ENCODE data around the gene GPR179. TPM values are rescaled to one million over a fixed set of nuclear protein-coding genes. Genes with fewer than 3 reads are reported as not detected.

Gene GPR179
- total RNA-seq, 1 experiment from 2014 or later = 0.17 TPM

DNA sequence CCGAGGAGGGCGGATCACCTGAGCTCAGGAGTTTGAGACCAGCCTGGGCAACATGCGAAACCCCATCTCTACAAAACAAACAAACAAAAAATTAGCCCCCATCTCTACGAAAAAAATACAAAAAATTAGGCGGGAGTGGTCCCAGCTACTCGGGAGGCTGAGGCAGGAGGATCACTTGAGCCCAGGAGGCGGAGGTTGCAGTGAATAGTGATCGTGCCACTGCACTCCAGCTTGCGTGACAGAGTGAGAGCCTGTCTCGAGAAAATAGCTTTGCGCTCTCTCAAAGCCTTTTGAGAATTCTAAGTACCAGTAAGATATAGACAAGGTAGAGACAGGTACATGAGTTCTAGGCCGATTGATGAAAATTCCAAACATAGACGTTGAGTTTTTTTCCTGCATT is 9.9 kb upstream of the GPR179 start:
- no peak for TF ChIP-seq CBX3 (IDR thresholded peaks at IDR 0.05; ENCODE audit: low read depth)
- TF ChIP-seq JUND (IDR thresholded peaks at IDR 0.05) = no peak
- TF ChIP-seq, protein P1, sequence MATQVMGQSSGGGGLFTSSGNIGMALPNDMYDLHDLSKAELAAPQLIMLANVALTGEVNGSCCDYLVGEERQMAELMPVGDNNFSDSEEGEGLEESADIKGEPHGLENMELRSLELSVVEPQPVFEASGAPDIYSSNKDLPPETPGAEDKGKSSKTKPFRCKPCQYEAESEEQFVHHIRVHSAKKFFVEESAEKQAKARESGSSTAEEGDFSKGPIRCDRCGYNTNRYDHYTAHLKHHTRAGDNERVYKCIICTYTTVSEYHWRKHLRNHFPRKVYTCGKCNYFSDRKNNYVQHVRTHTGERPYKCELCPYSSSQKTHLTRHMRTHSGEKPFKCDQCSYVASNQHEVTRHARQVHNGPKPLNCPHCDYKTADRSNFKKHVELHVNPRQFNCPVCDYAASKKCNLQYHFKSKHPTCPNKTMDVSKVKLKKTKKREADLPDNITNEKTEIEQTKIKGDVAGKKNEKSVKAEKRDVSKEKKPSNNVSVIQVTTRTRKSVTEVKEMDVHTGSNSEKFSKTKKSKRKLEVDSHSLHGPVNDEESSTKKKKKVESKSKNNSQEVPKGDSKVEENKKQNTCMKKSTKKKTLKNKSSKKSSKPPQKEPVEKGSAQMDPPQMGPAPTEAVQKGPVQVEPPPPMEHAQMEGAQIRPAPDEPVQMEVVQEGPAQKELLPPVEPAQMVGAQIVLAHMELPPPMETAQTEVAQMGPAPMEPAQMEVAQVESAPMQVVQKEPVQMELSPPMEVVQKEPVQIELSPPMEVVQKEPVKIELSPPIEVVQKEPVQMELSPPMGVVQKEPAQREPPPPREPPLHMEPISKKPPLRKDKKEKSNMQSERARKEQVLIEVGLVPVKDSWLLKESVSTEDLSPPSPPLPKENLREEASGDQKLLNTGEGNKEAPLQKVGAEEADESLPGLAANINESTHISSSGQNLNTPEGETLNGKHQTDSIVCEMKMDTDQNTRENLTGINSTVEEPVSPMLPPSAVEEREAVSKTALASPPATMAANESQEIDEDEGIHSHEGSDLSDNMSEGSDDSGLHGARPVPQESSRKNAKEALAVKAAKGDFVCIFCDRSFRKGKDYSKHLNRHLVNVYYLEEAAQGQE (IDR thresholded peaks at IDR 0.05; ENCODE audit: low read depth) = no peak
- TF ChIP-seq SRF (IDR thresholded peaks at IDR 0.05; ENCODE audit: low read depth) = no peak
- no peak for TF ChIP-seq CEBPB (IDR thresholded peaks at IDR 0.05; ENCODE audit: low read depth)
- TF ChIP-seq EZH2phosphoT487 (IDR thresholded peaks at IDR 0.05; ENCODE audit: borderline replicate concordance) = no peak
- TF ChIP-seq ZNF274 (IDR thresholded peaks at IDR 0.05; ENCODE audit: low read depth, low read length) = no peak
- TF ChIP-seq, protein P2, sequence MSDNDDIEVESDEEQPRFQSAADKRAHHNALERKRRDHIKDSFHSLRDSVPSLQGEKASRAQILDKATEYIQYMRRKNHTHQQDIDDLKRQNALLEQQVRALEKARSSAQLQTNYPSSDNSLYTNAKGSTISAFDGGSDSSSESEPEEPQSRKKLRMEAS (IDR thresholded peaks at IDR 0.05) = no peak
- TF ChIP-seq SIN3A (IDR thresholded peaks at IDR 0.05; ENCODE audit: low read depth) = no peak
- TF ChIP-seq ELF1 (IDR thresholded peaks at IDR 0.05; ENCODE audit: borderline replicate concordance, low read depth) = no peak
- no peak for TF ChIP-seq EGR1 (IDR thresholded peaks at IDR 0.05; ENCODE audit: low read depth)
- TF ChIP-seq FOSL1 (IDR thresholded peaks at IDR 0.05; ENCODE audit: low read depth) = no peak
- TF ChIP-seq TCF7L2 (IDR thresholded peaks at IDR 0.05; ENCODE audit: borderline replicate concordance, extremely low read depth, insufficient read depth, insufficient read length) = no peak
- TF ChIP-seq YY1 (IDR thresholded peaks at IDR 0.05; ENCODE audit: extremely low read depth, insufficient replicate concordance, low read depth, low read length) = no peak
- no peak for TF ChIP-seq ZFX (IDR thresholded peaks at IDR 0.05)
- no peak for TF ChIP-seq EZH2 (IDR thresholded peaks at IDR 0.05)
- no peak for TF ChIP-seq POLR2A (IDR thresholded peaks at IDR 0.05; ENCODE audit: borderline replicate concordance, extremely low read depth, insufficient read depth, insufficient read length)
- no peak for TF ChIP-seq SP1 (IDR thresholded peaks at IDR 0.05; ENCODE audit: low read depth)
- TF ChIP-seq, protein P3, sequence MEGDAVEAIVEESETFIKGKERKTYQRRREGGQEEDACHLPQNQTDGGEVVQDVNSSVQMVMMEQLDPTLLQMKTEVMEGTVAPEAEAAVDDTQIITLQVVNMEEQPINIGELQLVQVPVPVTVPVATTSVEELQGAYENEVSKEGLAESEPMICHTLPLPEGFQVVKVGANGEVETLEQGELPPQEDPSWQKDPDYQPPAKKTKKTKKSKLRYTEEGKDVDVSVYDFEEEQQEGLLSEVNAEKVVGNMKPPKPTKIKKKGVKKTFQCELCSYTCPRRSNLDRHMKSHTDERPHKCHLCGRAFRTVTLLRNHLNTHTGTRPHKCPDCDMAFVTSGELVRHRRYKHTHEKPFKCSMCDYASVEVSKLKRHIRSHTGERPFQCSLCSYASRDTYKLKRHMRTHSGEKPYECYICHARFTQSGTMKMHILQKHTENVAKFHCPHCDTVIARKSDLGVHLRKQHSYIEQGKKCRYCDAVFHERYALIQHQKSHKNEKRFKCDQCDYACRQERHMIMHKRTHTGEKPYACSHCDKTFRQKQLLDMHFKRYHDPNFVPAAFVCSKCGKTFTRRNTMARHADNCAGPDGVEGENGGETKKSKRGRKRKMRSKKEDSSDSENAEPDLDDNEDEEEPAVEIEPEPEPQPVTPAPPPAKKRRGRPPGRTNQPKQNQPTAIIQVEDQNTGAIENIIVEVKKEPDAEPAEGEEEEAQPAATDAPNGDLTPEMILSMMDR (IDR thresholded peaks at IDR 0.05 in 2 of 3, conservative IDR thresholded peaks at IDR 0.05 in 1 of 3; ENCODE audit: borderline replicate concordance in 1 of 3, insufficient read depth in 1 of 3, low read depth in 2 of 3, low read length in 2 of 3) = no peak
- no peak for ATAC-seq
- Histone ChIP-seq H3K4me3 (replicated peaks in 1 of 2; ENCODE audit: low read depth in 1 of 2, low read length in 2 of 2) (no peak overlapping the region), H3K9me2 (ENCODE audit: insufficient read depth) (no peaks in the 10 kb centered on the region), H3K36me3 (ENCODE audit: control insufficient read depth in 1 of 2, insufficient read depth in 2 of 2, low read length in 2 of 2) (no peaks in the 10 kb centered on the region), H3K4me2 (ENCODE audit: low read length) (peak overlapping the region; percentile 73), H3K9me3 (ENCODE audit: control insufficient read depth in 1 of 2, insufficient read depth in 1 of 2, low read depth in 1 of 2, low read length in 2 of 2) (no peaks in the 10 kb centered on the region), H3K27ac (ENCODE audit: low read depth, low read length) (no peak overlapping the region), H3K27me3 (ENCODE audit: insufficient read depth, low read length) (no peaks in the 10 kb centered on the region), H4K20me1 (ENCODE audit: insufficient read depth) (0 out of 2 replicates have a peak, but pooled peaks cover 3% of the 10 kb centered on the region), H2AFZ (ENCODE audit: low read depth, low read length, poor library complexity, severe bottlenecking) (no peak overlapping the region), H3K4me1 (ENCODE audit: control insufficient read depth in 1 of 2, insufficient read depth in 2 of 2, low read length in 2 of 2) (peaks cover 4 to 32% of the 10 kb centered on the region in 2 experiments; a peak in 3 of 4 replicates), H3K79me2 (ENCODE audit: insufficient read depth, low read length) (peaks cover 55% of the 10 kb centered on the region), H3K9ac (ENCODE audit: low read length) (no peak overlapping the region)
- intact Hi-C loops (cut with micrococcal nuclease) = loop anchor here (10.0 kb wide), 1 partner anchor 131 kb away; no protein-coding TSS in a partner anchor
- no peak for DNase-seq (ENCODE audit: low read depth, low spot score)
- POLR2A ChIA-PET = no interaction called here
- no TSS peak for BruUV-seq (replicated peaks)
- RAD21 ChIA-PET (ENCODE audit: low non-redundant PET in 1 of 2, low total read pairs in 2 of 2, uncharacterized antibody in 2 of 2, unreplicated experiment in 2 of 2) = no interaction called here
- CTCF ChIA-PET = no interaction called here

Measured in HCT116 (cell line).